ENCODE data around the gene ADAP1.

DNA sequence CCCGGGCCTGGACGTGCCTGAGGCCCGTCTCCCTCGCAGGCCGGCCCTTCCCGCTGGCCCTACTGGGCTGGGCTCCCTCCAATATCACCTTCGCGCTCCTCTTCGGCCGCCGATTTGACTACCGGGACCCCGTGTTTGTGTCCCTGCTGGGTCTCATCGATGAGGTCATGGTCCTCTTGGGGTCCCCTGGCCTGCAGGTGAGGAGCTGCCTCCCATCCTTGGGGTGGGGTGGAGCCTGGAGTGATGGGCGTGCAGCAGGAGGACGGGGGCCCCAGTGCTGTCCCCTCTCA is 30.6 kb upstream of the ADAP1 start:
- TF ChIP-seq, protein P1, sequence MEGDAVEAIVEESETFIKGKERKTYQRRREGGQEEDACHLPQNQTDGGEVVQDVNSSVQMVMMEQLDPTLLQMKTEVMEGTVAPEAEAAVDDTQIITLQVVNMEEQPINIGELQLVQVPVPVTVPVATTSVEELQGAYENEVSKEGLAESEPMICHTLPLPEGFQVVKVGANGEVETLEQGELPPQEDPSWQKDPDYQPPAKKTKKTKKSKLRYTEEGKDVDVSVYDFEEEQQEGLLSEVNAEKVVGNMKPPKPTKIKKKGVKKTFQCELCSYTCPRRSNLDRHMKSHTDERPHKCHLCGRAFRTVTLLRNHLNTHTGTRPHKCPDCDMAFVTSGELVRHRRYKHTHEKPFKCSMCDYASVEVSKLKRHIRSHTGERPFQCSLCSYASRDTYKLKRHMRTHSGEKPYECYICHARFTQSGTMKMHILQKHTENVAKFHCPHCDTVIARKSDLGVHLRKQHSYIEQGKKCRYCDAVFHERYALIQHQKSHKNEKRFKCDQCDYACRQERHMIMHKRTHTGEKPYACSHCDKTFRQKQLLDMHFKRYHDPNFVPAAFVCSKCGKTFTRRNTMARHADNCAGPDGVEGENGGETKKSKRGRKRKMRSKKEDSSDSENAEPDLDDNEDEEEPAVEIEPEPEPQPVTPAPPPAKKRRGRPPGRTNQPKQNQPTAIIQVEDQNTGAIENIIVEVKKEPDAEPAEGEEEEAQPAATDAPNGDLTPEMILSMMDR (conservative IDR thresholded peaks at IDR 0.05; ENCODE audit: low read depth, low read length), result no peak
- no peak for TF ChIP-seq EZH2 (IDR thresholded peaks at IDR 0.05; ENCODE audit: low read length, unreplicated experiment)
- TF ChIP-seq EZH2phosphoT487 (IDR thresholded peaks at IDR 0.05; ENCODE audit: borderline replicate concordance, low read length), result no peak

Measured in PC-3 (cell line).